ENCODE results near the gene TGFBI.

Gene TGFBI

DNA sequence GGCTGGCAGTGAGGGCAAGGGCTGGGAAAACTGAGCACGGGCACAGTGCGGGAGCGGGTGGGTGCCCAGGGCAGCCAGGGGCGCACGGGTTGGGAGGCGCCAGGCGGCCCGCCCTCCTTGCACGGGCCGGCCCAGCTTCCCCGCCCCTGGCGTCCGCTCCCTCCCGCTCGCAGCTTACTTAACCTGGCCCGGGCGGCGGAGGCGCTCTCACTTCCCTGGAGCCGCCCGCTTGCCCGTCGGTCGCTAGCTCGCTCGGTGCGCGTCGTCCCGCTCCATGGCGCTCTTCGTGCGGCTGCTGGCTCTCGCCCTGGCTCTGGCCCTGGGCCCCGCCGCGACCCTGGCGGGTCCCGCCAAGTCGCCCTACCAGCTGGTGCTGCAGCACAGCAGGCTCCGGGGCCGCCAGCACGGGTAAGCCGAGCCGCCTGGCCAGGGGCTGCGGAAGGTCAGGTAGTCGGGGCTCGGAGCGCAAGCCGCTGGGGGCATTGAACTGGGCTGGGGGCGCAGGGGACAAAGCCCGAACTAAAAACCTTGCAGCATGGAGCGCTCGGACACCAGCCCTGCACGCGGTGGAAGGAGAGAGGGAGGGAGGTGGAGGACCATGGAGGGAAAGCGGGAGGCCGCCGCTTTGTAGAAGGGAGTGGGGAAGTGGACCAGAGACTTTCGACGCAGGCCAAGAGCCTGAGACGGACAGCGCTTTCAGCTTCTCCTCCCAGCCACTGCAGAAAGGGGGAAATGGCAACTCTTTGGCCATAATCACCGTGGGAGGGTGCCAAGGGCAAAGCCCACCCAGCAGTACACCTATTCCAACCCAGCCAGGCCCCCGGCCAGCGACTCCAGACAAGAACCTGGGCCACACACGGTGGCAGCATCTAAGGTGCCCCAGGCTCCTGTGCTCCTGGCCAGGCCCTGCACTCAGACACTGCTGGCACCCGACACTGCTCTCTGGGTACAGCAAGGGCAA lies at the start of gene TGFBI:
Gene TGFBI, plus strand, starts transcription at position 207 of the 961 bp plus-strand sequence. Its CDS starts 68 bp downstream, at position 275.
- DNase-seq = peak; percentile 21

DNA sequence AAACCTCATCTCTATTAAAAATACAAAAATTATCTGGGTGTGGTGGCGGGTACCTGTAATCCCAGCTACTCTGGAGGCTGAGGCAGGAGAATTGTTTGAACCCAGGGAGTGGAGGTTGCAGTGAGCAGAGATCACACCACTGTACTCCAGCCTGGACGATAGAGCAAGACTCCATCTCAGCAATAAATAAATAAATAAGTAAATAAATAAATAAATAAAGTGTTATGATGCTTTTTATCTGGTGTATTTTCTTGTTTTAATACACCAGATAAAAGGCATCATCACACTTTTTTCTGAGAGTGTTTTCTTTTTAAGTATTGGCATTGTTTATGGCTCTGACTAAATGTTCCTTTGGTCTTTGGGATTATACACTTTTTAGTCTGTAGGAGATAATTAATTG lies 49.8 kb upstream of the TGFBI start:
- DNase-seq = no peak

DNA sequence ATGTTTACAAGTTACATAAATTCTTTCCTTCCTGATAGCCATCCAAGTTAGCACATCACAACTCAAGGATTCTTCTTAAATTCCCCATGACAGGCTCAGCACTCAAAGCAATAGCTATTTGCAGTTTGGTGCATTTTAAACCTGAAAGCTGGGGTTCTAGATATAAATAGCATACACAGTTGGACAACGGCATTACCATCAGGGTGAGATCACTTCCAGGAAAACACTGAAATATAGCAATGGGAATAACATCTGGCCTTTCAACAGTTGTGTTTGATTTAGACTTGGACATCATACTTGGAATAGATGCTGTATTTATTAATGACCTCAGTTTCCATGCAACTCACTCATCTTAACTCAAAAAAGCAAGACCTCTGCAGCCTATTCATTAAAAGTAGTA lies 49.3 kb upstream of the TGFBI start:
- no peak for DNase-seq

DNA sequence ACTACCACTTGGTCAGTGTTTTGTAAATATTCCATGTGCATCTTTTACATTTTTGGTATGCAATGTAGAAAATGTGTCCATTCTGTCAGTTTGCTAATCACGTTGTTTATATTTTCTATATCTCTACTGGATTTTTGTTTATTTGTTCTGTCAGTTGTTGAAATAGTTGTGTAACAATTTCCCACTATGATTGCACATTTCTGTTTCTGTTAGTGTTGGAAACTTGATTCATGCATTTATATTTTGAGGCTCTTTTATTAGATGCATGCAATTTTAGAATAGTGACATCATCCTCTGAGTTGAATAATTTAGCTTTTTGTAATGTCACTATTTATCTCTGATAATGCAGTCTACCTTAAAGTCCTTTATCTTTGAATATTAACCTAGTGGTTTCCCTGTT lies 48.2 kb upstream of the TGFBI start:
- DNase-seq = no peak

DNA sequence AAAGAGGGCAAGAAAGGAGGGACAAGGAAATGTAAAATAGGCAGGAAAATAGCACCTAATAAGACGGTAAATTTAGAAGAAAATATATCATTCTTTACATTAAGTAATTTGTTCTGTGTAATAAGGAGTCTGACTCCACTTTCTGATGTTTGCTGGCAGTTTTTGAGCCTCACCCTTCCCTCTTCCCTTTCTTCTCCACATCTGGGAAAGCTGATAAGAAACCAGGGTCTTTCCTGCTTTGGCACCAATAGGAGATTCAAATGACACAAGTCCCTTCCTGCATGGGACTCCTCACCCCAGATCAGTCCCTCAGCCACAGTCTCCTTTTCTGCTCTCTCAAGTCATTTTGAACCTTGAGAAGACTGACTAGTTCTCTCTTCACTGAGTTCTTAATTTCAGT lies 42.8 kb upstream of the TGFBI start:
- DNase-seq = no peak

DNA sequence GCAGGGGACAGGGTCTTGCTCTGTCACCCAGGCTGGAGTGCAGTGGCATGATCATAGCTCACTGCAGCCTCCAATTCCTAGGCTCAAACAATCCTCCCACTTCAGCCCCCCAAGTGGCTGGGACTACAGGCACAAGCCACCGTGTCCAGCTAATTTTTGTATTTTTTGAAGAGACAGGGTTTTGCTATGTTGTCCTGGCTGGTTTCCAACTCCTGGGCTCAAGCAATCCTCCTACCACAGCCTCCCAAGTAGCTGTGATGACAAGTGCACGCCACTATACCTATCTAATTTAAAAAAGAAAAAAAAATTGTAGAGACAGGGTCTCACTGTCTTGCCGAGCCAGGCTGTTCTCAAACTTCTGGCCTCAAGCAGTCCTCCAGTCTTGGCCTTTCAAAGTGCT lies 42.4 kb upstream of the TGFBI start:
- no peak for DNase-seq

DNA sequence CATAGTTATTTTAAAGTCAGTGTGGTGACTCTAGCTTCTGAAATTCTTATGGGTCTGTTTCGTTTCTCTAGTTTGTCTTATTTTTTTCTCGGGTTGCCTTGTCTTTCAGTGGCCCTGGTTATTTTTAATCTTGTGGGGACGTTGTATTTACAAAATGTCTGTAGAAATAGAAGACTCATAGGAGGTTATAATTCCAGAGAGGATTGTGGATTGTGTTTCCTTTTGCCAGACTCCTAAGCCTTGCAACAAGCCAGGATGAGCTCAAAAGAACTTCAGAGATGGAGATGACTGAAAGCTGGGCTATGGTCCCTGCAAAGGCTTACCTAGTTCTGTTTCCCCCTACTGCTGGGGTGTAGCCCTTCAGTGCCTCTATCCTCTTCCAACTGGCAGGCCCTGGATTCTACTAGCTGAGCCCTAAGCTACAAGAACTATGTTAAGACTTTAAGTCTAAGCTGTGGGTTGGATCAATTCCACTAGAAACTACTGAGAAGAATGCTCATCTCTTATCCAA lies 41.8 kb upstream of the TGFBI start:
- DNase-seq = no peak

DNA sequence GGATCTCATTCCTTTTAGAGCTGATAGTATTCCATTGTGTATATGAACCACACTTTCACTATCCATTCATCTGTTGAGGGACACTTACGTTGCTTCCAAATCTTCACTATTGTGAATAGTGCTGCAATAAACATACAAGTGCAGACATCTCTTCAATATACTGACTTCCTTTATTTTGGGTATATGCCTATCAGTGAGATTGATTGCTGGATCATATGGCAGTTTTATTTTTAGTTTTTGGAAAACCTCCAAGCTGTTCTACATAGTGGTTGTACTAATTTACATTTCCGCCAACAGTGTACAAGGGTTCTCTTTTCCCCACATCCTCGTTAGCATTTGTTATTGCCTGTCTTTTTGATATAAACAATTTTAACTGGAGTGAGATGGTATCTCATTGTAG lies 40.2 kb upstream of the TGFBI start:
- DNase-seq = no peak

DNA sequence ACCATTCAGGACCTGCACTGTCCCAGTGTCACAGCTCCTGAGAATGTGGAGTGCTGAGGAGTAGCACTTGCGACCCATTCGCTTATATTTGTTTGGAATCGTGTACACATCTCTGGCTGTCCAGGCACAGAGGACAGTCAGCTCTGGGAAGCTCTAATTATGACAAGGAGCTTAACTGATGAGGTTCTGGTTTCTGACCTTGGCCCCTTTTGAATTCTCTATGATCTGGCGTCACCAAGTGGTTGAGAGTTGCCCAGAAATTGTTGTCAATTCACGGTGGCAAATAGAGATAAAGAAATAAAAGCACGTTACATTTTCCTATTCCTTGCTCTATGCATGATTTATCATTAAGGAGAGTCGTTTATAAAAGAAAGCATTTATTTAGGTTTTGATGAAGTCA lies 39.1 kb upstream of the TGFBI start:
- DNase-seq = no peak

DNA sequence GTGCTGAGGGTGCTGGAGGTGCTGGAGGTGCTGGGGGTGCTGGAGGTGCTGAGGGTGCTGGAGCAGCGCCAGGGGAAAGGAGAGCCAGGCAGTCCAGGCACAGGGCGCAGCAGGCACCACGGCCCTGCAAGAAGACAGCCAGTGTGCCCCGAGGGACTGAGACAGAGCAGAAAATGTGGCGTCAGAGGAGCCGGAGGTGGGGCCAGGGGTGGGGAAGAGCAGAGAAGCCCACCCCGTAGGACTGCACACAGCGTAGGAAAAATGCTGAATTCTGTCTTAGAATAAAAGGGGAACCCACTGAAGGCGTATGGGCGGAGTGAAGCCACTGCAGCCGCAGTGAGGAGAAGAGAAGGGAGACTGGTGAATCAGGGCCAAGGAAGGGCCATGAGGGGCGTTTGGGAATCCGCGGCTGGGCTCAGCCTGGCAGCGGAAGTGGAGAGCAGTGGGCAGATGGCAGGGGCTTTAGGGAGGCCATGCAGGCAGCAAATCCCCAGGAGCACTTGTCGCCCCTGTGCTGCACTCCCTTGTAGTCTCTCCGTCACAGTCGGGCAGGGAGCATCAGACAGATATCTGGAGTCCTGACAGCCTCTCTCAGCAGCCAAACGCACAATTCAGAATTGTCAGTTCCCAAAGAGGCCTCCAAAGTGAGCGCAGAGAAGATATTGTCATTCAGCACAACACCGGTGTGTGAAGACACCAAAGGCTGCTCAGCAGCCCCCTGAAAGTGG lies 38.1 kb upstream of the TGFBI start:
- DNase-seq = no peak

DNA sequence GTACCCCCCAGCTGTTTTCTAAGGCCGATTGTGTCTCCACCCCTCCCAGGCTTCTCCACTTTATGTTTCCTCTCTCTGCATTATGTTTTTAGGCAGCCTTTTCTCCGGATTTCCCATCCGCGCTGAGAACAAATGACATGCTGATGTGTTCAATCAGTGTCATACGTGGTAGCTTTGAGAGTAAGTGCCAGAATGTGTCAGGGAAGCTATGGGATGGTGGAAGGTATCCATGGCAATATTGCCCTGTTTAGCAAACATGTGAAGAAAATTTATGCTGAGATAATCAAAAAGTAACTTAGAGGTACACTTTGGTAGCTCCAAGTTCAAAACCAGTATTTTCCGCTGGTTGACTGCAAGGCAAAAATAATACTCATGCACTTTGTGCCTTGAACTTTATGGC lies 37.4 kb upstream of the TGFBI start:
- DNase-seq = no peak

DNA sequence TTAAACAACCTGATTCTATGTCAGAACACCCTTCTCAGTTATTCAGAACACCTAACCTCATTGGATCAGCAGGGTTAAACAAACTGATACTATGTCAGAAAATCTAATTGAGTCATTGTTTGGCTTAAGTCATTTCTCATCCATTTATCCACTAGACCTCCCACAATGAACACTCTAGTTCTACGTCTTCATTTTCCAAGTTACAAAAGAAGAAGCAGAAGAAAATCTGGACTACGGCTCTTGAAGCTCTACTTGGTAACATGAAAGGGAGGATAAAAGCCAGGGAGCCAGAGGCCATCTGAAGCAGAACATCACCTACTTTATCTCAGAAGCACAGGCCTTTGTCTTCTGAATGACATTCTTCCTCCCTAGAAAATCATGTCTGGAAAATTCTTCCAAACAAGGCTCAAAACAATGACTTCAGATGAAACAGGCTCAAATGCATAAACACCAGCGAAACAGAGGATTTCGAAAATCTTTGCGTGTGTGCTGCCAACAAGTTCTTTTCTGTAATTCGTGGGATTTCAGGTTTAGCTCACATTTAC lies 35.4 kb upstream of the TGFBI start:
- DNase-seq = no peak

DNA sequence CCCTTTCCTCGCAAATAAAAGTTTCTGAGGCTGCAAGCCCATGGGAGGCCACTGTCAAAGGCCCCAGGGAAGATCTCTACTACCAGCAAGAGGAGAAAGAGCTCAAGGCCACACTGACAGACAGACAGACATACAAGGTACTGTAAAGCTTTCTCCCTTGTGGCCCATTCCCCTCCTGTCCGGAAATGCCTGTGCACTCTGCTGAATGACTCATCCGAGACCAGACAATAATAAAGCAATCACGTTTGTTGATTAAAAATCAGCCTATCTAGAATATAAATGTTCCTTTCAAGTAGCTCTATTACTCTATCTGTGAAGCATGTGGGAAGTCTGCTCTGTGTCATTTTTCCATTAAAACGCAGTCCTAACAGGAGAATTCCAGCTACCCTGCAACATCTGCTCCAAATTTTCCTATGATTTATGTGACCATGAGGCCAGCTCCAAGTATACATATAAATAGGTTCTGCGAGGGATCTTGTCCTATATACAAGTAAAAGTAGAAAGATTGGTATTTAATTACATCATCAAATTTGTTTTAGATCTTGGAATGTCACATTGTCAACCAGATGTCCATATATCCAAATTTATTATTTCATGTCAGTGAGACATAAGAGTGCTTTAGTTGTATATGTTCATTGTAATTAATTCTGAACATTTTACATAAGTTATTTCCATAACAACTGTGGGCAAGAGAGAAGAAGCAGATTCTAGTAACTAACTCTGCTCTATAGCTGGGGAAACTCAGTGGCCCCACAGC lies 34.7 kb upstream of the TGFBI start:
- DNase-seq = no peak

DNA sequence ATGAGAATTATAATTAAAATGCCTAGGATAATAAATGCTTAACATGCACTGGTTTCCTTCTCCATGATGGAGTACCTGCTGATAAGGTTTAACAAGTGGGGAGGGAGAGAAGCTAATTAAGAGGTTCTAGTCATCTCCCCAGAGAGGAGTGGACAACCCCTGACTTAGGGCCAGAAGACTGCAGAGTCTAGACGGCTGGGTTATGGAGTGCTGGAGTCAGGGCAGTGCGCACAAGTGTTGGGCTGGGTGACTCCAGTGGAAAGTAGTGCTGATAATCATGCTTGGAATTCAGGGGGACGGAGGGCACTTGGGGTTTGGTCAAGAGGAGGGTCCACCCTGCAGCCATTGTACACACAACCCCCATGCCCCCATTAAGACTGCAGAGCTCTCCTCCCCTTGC lies 32.8 kb upstream of the TGFBI start:
- DNase-seq = no peak

DNA sequence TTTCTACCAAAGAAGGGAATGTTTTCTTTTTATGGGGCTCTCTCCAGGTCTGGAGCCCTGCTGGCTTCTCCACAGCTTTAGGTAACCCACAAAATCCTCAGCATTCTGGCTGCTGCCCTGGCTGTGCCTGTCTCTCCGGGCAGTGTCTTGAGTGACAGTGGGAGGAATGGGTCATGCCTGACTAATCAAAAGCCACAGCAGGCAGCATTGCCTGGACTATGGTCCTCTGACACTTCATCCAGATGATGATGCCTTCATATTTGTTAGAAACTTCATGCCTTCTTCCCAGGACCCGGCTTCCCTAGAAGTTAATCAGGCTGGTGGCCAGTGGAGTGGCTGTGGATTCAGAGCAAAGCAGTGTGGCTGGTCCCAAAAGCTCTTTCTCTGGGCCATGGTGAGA lies 32.2 kb upstream of the TGFBI start:
- no peak for DNase-seq

DNA sequence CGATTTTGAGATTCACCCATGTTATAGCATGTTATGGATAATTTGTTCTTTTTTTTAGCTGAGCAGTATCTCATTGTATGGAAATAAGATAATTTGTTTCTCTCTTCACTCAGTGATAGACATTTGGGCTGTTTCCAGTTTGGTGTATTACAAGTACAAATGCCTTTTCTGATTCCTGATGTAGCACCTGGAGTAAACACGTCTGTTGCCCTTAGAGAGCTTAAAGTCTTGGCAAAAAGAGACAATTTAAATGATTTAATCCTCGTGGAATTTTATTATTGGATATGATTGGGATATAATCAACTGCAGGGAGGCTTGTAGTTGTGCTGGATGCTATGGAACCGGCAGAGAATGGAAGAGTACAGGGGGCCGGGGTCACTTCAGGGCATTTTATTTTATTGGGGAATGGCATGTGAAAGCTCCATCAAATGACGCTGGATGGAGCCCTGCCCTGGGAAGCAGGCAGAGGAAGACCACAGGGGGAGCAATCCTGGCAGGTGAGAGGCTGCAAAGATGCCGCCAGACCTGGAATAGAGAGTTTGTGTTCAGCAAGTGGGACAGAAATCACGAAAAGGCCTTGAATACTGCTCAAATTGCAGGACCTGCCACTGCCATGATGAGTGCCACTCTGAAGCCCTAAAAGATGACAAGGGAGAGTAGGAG lies 31.0 kb upstream of the TGFBI start:
- no peak for DNase-seq

DNA sequence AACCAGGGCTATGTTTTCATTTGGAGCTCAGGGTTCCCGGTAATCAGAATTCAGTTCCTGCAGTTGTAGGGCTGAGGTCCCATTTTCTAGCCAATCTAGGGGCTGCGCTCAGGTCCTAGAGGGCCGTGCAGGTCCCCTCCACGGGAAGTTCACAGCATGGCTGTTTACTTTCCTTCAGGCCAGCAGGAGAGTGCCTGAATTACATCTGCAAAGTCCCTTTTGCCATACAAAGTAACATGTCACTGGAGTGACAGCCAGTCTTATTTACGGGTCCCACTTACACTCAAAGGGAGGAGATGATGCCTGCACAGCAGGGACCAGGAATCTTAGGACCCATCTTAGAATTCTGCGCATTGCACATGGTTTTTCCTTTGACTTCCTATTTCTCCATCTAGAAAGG lies 29.9 kb upstream of the TGFBI start:
- DNase-seq = no peak

DNA sequence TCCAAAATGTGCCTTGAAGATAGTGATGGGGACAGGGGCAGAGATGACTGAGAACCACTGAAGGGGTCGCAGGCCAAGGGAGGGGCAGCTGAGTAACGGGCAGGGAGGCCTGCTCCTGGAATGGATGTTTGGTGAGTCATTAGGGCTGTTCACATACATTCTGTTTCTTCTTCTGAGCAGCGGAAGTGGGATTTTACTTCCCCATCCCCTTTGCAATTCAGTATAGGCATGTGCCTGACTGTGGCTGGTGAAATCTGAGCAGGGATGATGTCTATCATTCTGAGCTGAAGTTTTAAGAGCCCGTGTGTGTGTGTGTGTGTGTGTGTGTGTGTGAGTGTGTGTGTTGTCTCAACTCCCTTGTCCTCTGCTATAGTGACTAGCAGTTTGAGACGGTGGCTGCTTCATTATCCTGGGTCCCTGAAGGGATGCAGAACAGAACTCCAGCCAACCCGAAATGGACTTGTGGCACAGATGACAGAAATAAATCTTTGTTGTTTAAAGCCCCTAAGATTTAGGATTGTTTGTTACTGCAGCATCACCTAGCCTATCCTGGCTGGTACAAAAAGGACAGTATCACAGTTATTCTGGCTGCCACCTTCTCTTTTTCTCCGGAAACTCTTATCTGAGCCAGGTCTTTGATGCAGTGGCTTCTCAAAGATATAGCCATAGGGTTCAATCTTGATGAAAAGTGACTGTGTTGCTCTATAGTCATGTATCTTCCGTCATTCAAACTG lies 29.2 kb upstream of the TGFBI start:
- no peak for DNase-seq

DNA sequence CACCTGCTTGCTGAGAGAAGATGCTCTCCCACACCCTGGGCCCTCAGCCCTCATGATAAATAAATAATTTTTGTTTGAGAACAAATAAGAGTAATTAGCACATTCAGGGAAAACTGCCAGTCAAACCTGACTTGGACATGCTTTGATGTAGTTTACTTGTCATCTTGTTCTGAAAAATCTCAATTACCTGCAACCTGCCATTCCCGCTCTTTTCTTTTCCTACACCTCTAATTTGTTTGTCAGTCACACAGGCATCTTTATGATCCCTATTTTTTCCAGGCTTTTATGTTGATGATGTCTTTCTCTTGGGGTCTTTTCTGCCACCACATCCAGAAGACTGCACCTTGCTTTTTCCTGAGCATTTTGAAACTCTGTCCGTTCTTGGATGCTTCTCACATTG lies 28.6 kb upstream of the TGFBI start:
- no peak for DNase-seq

DNA sequence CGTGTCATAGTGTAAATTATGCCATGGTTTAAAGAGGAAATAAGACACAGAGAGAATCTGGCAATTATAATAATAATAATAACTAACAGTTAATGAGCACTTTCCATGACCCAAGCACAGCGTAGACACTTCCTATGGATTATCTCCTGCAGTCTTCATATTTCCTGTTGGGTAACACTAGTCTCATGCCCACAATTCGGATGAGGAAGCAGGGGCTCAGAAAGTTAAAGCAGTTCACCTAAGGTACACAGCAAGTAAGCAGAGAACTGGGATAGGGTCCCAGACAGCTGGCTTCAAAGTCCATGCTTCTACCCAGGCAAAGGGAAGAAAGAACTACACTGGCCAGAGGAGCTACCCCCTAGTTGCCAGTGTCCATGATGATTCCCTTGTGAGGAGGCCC lies 27.9 kb upstream of the TGFBI start:
- no peak for DNase-seq

DNA sequence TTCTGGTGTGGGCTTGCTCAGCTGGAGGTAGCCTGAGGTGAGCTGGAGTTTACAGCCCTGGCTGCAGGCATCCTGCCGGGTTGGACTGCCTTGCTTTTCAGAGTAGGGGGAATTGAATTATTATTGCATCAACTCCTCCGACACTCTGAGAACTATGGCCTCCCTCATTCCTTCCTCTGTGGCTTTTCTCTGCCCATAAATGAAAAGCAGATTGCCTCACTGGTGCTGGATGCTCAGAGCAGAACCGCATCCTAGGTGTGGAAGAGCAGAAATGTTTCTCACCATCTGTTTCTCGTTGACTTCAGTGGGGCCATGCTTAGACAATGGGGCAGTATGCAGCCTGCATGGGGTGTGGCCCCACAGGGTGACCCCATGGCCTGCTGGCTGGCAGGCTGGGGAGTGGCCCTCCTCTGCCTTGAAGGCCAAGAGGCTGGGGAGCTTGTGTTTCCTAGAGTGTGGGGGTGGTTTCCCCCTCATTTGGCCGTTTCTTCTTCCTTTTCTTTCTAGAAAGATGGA lies 27.3 kb upstream of the TGFBI start:
- no peak for DNase-seq
